Astrocyte (in vitro differentiated cells and primary cell): Measurements from ENCODE around the gene TUT7. TPM values are rescaled to one million over a fixed set of nuclear protein-coding genes. Genes with fewer than 3 reads are reported as not detected.
"Not testable (repeated sequence)": the region's sequence is repeated elsewhere in the genome, so short reads cannot be mapped to it uniquely, and the experiment has no call there.

ENCODE experiments used
- DNase-seq: peaks from one replicate; pipeline ENCODE4 v3.0.0-alpha.2; 2010; ENCODE audit warnings: low read depth
- FAIRE-seq: peaks from 2 replicates; lab custom pipeline; 2011; peaks lifted over from hg19 to GRCh38; lab: Jason Lieb, UNC
- H2AFZ ChIP-seq: 2 replicates; pipeline ENCODE4 v1.6.0; 2012; ENCODE audit warnings: low read depth, low read length, inconsistent platforms
- H3K27ac ChIP-seq: 2 replicates; pipeline ENCODE4 v1.5.1; 2011; ENCODE audit warnings: low read depth, low read length, inconsistent platforms
- H3K27me3 ChIP-seq: 2 replicates; pipeline ENCODE4 v1.6.0; 2011; ENCODE audit warnings: low read length, inconsistent platforms; ENCODE audit not compliant: insufficient read depth
- H3K36me3 ChIP-seq: 2 replicates; pipeline ENCODE4 v1.5.1; 2011; ENCODE audit warnings: low read length, inconsistent platforms; ENCODE audit not compliant: insufficient read depth
- H3K4me1 ChIP-seq: 2 replicates; pipeline ENCODE4 v1.5.1; 2011; ENCODE audit warnings: low read length, inconsistent platforms; ENCODE audit not compliant: insufficient read depth
- H3K4me2 ChIP-seq: 2 replicates; pipeline ENCODE4 v1.6.0; 2012; ENCODE audit warnings: low read length, inconsistent platforms
- H3K4me3 ChIP-seq: 2 replicates; pipeline ENCODE4 v1.5.1; 2011; ENCODE audit warnings: low read depth, mild to moderate bottlenecking, low read length, inconsistent platforms; ENCODE audit not compliant: insufficient read depth
- H3K79me2 ChIP-seq: 2 replicates; pipeline ENCODE4 v1.6.0; 2012; ENCODE audit warnings: mild to moderate bottlenecking, low read length, inconsistent platforms; ENCODE audit not compliant: insufficient read depth
- H3K9ac ChIP-seq: 2 replicates; pipeline ENCODE4 v1.6.0; 2012; ENCODE audit warnings: mild to moderate bottlenecking, low read length, inconsistent platforms
- H3K9me3 ChIP-seq: 2 replicates; pipeline ENCODE4 v1.5.1; 2012; ENCODE audit warnings: low read depth, mild to moderate bottlenecking, low read length, inconsistent platforms; ENCODE audit not compliant: insufficient read depth
- H4K20me1 ChIP-seq: 2 replicates; pipeline ENCODE4 v1.6.0; 2012; ENCODE audit warnings: low read length, inconsistent platforms; ENCODE audit not compliant: insufficient read depth
- H3K27ac Mint-ChIP-seq: one replicate; pipeline ENCODE4 v1.8.0; 2021; ENCODE audit warnings: mild to moderate bottlenecking, mixed read lengths; ENCODE audit not compliant: unreplicated experiment
- H3K27me3 Mint-ChIP-seq: one replicate; pipeline ENCODE4 v1.8.0; 2021; ENCODE audit warnings: low read depth, mixed read lengths; ENCODE audit not compliant: unreplicated experiment
- H3K36me3 Mint-ChIP-seq: one replicate; pipeline ENCODE4 v1.8.0; 2021; ENCODE audit warnings: low read depth, mixed read lengths; ENCODE audit not compliant: unreplicated experiment
- H3K4me1 Mint-ChIP-seq: one replicate; pipeline ENCODE4 v1.8.0; 2021; ENCODE audit warnings: low read depth, mixed read lengths; ENCODE audit not compliant: unreplicated experiment
- H3K4me3 Mint-ChIP-seq: one replicate; pipeline ENCODE4 v1.8.0; 2021; ENCODE audit warnings: mild to moderate bottlenecking, moderate library complexity, mixed read lengths; ENCODE audit not compliant: unreplicated experiment
- H3K9me3 Mint-ChIP-seq: one replicate; pipeline ENCODE4 v1.8.0; 2021; ENCODE audit warnings: mild to moderate bottlenecking, mixed read lengths; ENCODE audit not compliant: unreplicated experiment
- EZH2 ChIP-seq: IDR thresholded peaks from 2 replicates; pipeline ENCODE4 v1.6.1; 2012; ENCODE audit warnings: mild to moderate bottlenecking, low read length, inconsistent platforms; ENCODE audit not compliant: insufficient read depth
- total RNA-seq: library from RNA; stranded (reverse); gene quantifications from 2 replicates; pipeline ENCODE4 v1.2.1, GENCODE V29; 2021
- TF ChIP-seq, protein P1 (sequence below): IDR thresholded peaks from 2 replicates; pipeline ENCODE4 v1.5.1; 2011; ENCODE audit warnings: low read depth, mild to moderate bottlenecking, inconsistent platforms, low read length, moderate library complexity; ENCODE audit not compliant: insufficient read depth

TUT7 gene
- total RNA-seq, 1 donor from 2014 or later = 24.8 TPM

DNA sequence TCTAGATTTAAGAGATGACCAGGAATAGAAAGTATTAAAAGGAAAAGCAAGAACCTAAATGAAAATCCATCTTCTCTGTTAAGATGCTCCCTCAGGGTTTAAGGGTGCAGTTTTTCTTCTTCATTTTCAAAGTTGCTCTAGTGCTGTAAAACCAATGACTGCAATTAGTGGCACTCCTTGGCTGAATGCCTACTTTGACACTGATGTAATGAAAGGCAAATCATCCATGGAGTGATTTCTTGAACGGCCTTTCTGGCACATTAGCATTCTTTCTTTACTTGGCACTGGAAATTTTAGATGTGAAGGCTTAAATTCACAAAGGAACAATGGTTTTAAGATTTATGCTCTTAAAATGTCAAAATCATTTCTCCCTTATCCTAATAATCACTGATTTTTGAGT, 52.5 kb downstream of the TUT7 start:
- no peak overlapping the region for H3K4me3 ChIP-seq
- no peak overlapping the region for H3K9ac ChIP-seq
- Mint-ChIP-seq H3K4me3 (no peak overlapping the region), H3K27me3 (no peaks in the 10 kb centered on the region), H3K36me3 (peaks cover 26% of the 10 kb centered on the region), H3K27ac (no peak overlapping the region), H3K4me1 (peaks cover 9% of the 10 kb centered on the region), H3K9me3 (no peaks in the 10 kb centered on the region)
- no peak overlapping the region for H3K27ac ChIP-seq
- no peak overlapping the region for H3K4me2 ChIP-seq
- FAIRE-seq (no peak), DNase-seq (no peak)
- H3K79me2 ChIP-seq = no peaks in the 10 kb centered on the region
- no peaks in the 10 kb centered on the region for H3K4me1 ChIP-seq
- TF ChIP-seq, protein P1, sequence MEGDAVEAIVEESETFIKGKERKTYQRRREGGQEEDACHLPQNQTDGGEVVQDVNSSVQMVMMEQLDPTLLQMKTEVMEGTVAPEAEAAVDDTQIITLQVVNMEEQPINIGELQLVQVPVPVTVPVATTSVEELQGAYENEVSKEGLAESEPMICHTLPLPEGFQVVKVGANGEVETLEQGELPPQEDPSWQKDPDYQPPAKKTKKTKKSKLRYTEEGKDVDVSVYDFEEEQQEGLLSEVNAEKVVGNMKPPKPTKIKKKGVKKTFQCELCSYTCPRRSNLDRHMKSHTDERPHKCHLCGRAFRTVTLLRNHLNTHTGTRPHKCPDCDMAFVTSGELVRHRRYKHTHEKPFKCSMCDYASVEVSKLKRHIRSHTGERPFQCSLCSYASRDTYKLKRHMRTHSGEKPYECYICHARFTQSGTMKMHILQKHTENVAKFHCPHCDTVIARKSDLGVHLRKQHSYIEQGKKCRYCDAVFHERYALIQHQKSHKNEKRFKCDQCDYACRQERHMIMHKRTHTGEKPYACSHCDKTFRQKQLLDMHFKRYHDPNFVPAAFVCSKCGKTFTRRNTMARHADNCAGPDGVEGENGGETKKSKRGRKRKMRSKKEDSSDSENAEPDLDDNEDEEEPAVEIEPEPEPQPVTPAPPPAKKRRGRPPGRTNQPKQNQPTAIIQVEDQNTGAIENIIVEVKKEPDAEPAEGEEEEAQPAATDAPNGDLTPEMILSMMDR = no peak
- no peak for TF ChIP-seq EZH2
- H2AFZ ChIP-seq = no peak overlapping the region
- no peaks in the 10 kb centered on the region for H3K27me3 ChIP-seq
- no peaks in the 10 kb centered on the region for H4K20me1 ChIP-seq
- peaks cover 52% of the 10 kb centered on the region for H3K36me3 ChIP-seq
- no peaks in the 10 kb centered on the region for H3K9me3 ChIP-seq

DNA sequence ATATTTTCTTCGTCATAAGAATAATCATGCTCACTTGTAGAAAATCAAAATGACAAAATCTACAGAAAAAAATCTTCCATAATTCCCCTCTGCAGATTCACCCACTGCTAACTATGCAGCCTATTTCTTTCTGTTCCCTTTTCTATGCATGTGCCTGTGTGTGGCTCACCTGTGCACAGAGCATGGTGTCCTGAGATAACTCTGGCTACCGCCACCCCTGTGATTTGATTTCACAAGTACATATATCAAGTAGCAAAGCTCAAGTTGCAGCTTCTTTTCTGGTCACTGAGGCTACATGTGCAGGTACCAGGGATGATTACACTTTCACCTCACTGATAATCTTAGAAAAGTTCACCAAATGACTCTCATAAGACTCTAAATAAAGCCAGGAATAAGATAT, 53.5 kb downstream of the TUT7 start:
- H3K4me3 Mint-ChIP-seq = no peak overlapping the region
- no peaks in the 10 kb centered on the region for H3K9me3 Mint-ChIP-seq
- Histone ChIP-seq H3K9ac (no peak overlapping the region), H3K27me3 (no peaks in the 10 kb centered on the region), H3K4me3 (no peak overlapping the region), H3K36me3 (peaks cover 53% of the 10 kb centered on the region), H3K4me2 (no peak overlapping the region), H3K27ac (no peak overlapping the region), H3K79me2 (no peaks in the 10 kb centered on the region), H3K4me1 (no peaks in the 10 kb centered on the region), H2AFZ (no peak overlapping the region), H4K20me1 (no peaks in the 10 kb centered on the region), H3K9me3 (no peaks in the 10 kb centered on the region)
- H3K36me3 Mint-ChIP-seq = peaks cover 24% of the 10 kb centered on the region
- TF ChIP-seq EZH2 = no peak
- TF ChIP-seq, protein P1 = no peak
- no peak overlapping the region for H3K27ac Mint-ChIP-seq
- FAIRE-seq (no peak), DNase-seq (no peak)
- peaks cover 9% of the 10 kb centered on the region for H3K4me1 Mint-ChIP-seq
- H3K27me3 Mint-ChIP-seq = no peaks in the 10 kb centered on the region

DNA sequence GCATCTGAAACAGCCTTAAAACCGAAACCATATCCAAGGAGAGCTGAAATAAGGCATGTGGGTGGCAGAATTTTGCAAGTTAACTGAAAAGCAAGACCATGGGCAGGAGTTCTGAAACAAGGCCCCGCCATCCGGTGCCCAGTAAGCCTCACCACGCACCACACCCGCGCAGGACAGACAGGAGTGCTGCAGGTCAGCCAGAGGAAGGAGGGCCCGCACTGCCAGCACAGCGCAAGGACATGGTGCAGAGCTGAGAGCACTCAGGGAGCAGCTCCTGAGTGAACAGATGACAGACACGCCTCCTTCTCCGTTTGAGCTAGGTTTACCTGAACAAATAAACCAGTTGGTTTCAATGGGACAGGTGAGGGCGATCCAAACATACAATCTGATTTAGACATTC, 55.3 kb downstream of the TUT7 start:
- Histone ChIP-seq H4K20me1 (no peaks in the 10 kb centered on the region), H3K4me2 (no peak overlapping the region), H3K36me3 (peaks cover 53% of the 10 kb centered on the region), H3K9ac (no peak overlapping the region), H2AFZ (no peak overlapping the region), H3K79me2 (no peaks in the 10 kb centered on the region), H3K27ac (no peak overlapping the region), H3K27me3 (no peaks in the 10 kb centered on the region), H3K4me1 (no peaks in the 10 kb centered on the region), H3K4me3 (no peak overlapping the region), H3K9me3 (no peaks in the 10 kb centered on the region)
- no peak for FAIRE-seq
- Mint-ChIP-seq H3K36me3 (peaks cover 19% of the 10 kb centered on the region), H3K9me3 (no peaks in the 10 kb centered on the region), H3K4me3 (no peak overlapping the region), H3K4me1 (peaks cover 5% of the 10 kb centered on the region), H3K27me3 (no peaks in the 10 kb centered on the region), H3K27ac (no peak overlapping the region)
- TF ChIP-seq EZH2 = no peak
- TF ChIP-seq, protein P1 = no peak
- DNase-seq = no peak

DNA sequence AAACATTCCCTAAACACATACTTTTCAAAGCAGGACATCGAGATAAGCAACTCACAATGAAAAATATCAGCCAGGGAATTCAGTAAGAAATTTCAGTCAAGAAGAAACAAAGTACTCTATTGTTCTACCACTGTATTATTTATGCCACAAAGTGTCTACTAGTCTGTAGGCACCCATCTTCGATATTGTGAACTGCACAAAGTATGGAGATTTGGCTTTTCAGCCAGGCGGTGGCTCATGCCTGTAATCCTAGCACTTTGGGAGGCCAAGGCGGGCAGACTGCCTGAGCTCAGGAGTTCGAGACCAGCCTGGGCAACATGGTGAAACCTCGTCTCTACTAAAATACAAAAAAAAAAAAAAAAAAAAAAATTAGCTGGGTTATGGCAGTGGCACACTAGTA, 63.9 kb downstream of the TUT7 start:
- H3K4me3 Mint-ChIP-seq, H3K27ac ChIP-seq, H3K4me3 ChIP-seq, H4K20me1 ChIP-seq, H3K27me3 Mint-ChIP-seq, FAIRE-seq, H3K4me1 ChIP-seq, H3K27ac Mint-ChIP-seq, H3K36me3 ChIP-seq, H3K4me1 Mint-ChIP-seq, H3K9me3 ChIP-seq, H3K4me2 ChIP-seq, H2AFZ ChIP-seq, H3K9ac ChIP-seq, DNase-seq, H3K79me2 ChIP-seq, H3K9me3 Mint-ChIP-seq, H3K27me3 ChIP-seq, H3K36me3 Mint-ChIP-seq: not testable (repeated sequence)
